ENCODE measurements around the gene ANGPTL7.

ANGPTL7 gene

GRCh38 chr1:11207898-11208611 lies 18.9 kb downstream of the ANGPTL7 start:
- DNase-seq = no peak

GRCh38 chr1:11211461-11211860 lies 22.3 kb downstream of the ANGPTL7 start:
- DNase-seq = no peak

- no peak for DNase-seq
Observed at GRCh38 chr1:11211925-11212587, 22.9 kb downstream of the ANGPTL7 start.

- no peak for DNase-seq
Observed at GRCh38 chr1:11214698-11215380, 25.7 kb downstream of the ANGPTL7 start.

GRCh38 chr1:11215381-11216005 lies 26.3 kb downstream of the ANGPTL7 start:
- DNase-seq = no peak

GRCh38 chr1:11216074-11216473 lies 26.9 kb downstream of the ANGPTL7 start:
- DNase-seq = no peak

- DNase-seq = no peak
Observed at GRCh38 chr1:11227106-11228077, 38.2 kb downstream of the ANGPTL7 start.

GRCh38 chr1:11229203-11229602 lies 40.0 kb downstream of the ANGPTL7 start:
- no peak for DNase-seq

- no peak for DNase-seq
Observed at GRCh38 chr1:11233208-11233607, 44.1 kb downstream of the ANGPTL7 start.

- DNase-seq = no peak
Observed at GRCh38 chr1:11237356-11237755, 48.2 kb downstream of the ANGPTL7 start.

- DNase-seq = no peak
Observed at GRCh38 chr1:11238311-11238710, 49.2 kb downstream of the ANGPTL7 start.

GRCh38 chr1:11245248-11245647 lies 56.1 kb downstream of the ANGPTL7 start:
- no peak for DNase-seq
